Astrocyte (in vitro differentiated cells and primary cell): ENCODE results near the gene C1orf105. TPM values are rescaled to one million over a fixed set of nuclear protein-coding genes. Genes with fewer than 3 reads are reported as not detected.

ENCODE experiments used
- DNase-seq: peaks from one replicate; pipeline ENCODE4 v3.0.0-alpha.2; 2010; ENCODE audit warnings: low read depth
- FAIRE-seq: peaks from 2 replicates; lab custom pipeline; 2011; peaks lifted over from hg19 to GRCh38; lab: Jason Lieb, UNC
- H2AFZ ChIP-seq: 2 replicates; pipeline ENCODE4 v1.6.0; 2012; ENCODE audit warnings: low read depth, low read length, inconsistent platforms
- H3K27ac ChIP-seq: 2 replicates; pipeline ENCODE4 v1.5.1; 2011; ENCODE audit warnings: low read depth, low read length, inconsistent platforms
- H3K27me3 ChIP-seq: 2 replicates; pipeline ENCODE4 v1.6.0; 2011; ENCODE audit warnings: low read length, inconsistent platforms; ENCODE audit not compliant: insufficient read depth
- H3K36me3 ChIP-seq: 2 replicates; pipeline ENCODE4 v1.5.1; 2011; ENCODE audit warnings: low read length, inconsistent platforms; ENCODE audit not compliant: insufficient read depth
- H3K4me1 ChIP-seq: 2 replicates; pipeline ENCODE4 v1.5.1; 2011; ENCODE audit warnings: low read length, inconsistent platforms; ENCODE audit not compliant: insufficient read depth
- H3K4me2 ChIP-seq: 2 replicates; pipeline ENCODE4 v1.6.0; 2012; ENCODE audit warnings: low read length, inconsistent platforms
- H3K4me3 ChIP-seq: 2 replicates; pipeline ENCODE4 v1.5.1; 2011; ENCODE audit warnings: low read depth, mild to moderate bottlenecking, low read length, inconsistent platforms; ENCODE audit not compliant: insufficient read depth
- H3K79me2 ChIP-seq: 2 replicates; pipeline ENCODE4 v1.6.0; 2012; ENCODE audit warnings: mild to moderate bottlenecking, low read length, inconsistent platforms; ENCODE audit not compliant: insufficient read depth
- H3K9ac ChIP-seq: 2 replicates; pipeline ENCODE4 v1.6.0; 2012; ENCODE audit warnings: mild to moderate bottlenecking, low read length, inconsistent platforms
- H3K9me3 ChIP-seq: 2 replicates; pipeline ENCODE4 v1.5.1; 2012; ENCODE audit warnings: low read depth, mild to moderate bottlenecking, low read length, inconsistent platforms; ENCODE audit not compliant: insufficient read depth
- H4K20me1 ChIP-seq: 2 replicates; pipeline ENCODE4 v1.6.0; 2012; ENCODE audit warnings: low read length, inconsistent platforms; ENCODE audit not compliant: insufficient read depth
- H3K27ac Mint-ChIP-seq: one replicate; pipeline ENCODE4 v1.8.0; 2021; ENCODE audit warnings: mild to moderate bottlenecking, mixed read lengths; ENCODE audit not compliant: unreplicated experiment
- H3K27me3 Mint-ChIP-seq: one replicate; pipeline ENCODE4 v1.8.0; 2021; ENCODE audit warnings: low read depth, mixed read lengths; ENCODE audit not compliant: unreplicated experiment
- H3K36me3 Mint-ChIP-seq: one replicate; pipeline ENCODE4 v1.8.0; 2021; ENCODE audit warnings: low read depth, mixed read lengths; ENCODE audit not compliant: unreplicated experiment
- H3K4me1 Mint-ChIP-seq: one replicate; pipeline ENCODE4 v1.8.0; 2021; ENCODE audit warnings: low read depth, mixed read lengths; ENCODE audit not compliant: unreplicated experiment
- H3K4me3 Mint-ChIP-seq: one replicate; pipeline ENCODE4 v1.8.0; 2021; ENCODE audit warnings: mild to moderate bottlenecking, moderate library complexity, mixed read lengths; ENCODE audit not compliant: unreplicated experiment
- H3K9me3 Mint-ChIP-seq: one replicate; pipeline ENCODE4 v1.8.0; 2021; ENCODE audit warnings: mild to moderate bottlenecking, mixed read lengths; ENCODE audit not compliant: unreplicated experiment
- CTCF ChIP-seq: IDR thresholded peaks from 2 replicates; pipeline ENCODE4 v1.5.1; 2011; ENCODE audit warnings: low read depth, mild to moderate bottlenecking, inconsistent platforms, low read length, moderate library complexity; ENCODE audit not compliant: insufficient read depth
- EZH2 ChIP-seq: IDR thresholded peaks from 2 replicates; pipeline ENCODE4 v1.6.1; 2012; ENCODE audit warnings: mild to moderate bottlenecking, low read length, inconsistent platforms; ENCODE audit not compliant: insufficient read depth
- total RNA-seq: library from RNA; stranded (reverse); gene quantifications from 2 replicates; pipeline ENCODE4 v1.2.1, GENCODE V29; 2021

The C1orf105 gene
- total RNA-seq, 1 donor from 2014 or later, result not detected

DNA sequence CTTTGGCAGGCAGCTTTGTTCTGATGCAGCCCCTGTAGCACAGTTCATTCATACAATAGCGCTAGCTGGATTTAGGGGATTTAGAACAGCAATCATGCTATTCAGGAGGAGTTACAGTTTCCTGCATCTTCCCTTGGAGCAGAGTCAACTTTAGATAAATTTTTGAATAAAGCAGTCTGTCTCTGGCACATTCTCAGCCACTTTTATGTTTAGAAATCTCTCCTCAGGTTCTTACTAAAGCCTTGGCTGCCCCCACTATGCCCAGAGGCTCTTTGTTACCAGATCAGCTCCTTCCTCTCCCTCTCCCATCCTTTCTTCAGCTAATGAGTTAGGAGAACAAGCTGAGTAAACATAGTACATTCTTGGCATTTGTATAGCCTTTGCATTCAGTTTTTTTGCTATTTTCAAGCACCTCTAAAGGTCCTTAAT, 40.4 kb downstream of the C1orf105 start:
- peaks cover 11% of the 10 kb centered on the region for H3K4me1 Mint-ChIP-seq
- Histone ChIP-seq H3K27me3 (no peaks in the 10 kb centered on the region), H3K36me3 (no peaks in the 10 kb centered on the region), H3K4me1 (no peaks in the 10 kb centered on the region), H3K4me2 (no peak overlapping the region), H3K9me3 (no peaks in the 10 kb centered on the region), H3K27ac (no peak overlapping the region), H2AFZ (no peak overlapping the region), H4K20me1 (no peaks in the 10 kb centered on the region), H3K4me3 (no peak overlapping the region), H3K79me2 (no peaks in the 10 kb centered on the region), H3K9ac (no peak overlapping the region)
- peaks cover 14% of the 10 kb centered on the region for H3K27me3 Mint-ChIP-seq
- FAIRE-seq (no peak), DNase-seq (no peak)
- peaks cover 2% of the 10 kb centered on the region for H3K9me3 Mint-ChIP-seq
- no peak overlapping the region for H3K4me3 Mint-ChIP-seq
- no peak overlapping the region for H3K27ac Mint-ChIP-seq
- no peak for TF ChIP-seq CTCF
- no peak for TF ChIP-seq EZH2
- H3K36me3 Mint-ChIP-seq, result no peaks in the 10 kb centered on the region

DNA sequence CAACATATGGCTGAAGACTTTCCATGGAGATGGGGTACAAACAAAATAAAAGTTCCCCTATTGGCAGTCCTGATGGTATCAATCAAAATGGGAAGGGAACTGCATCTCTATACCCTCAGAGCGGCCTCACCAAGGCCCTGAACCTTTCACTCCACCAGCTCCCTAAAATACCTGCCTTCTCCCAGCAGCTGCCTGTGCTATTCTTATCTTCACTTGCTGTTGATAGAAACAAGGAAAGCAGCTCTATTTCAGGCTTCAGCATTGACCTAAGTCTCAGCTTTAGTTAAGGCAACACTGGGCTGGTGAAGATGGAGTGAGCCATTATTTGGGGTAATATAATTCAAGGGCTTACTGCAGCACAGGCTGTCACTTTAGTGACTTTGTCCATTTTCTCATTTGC, 45.1 kb downstream of the C1orf105 start:
- Mint-ChIP-seq H3K4me1 (peaks cover 36% of the 10 kb centered on the region), H3K4me3 (no peak overlapping the region), H3K27ac (no peak overlapping the region), H3K9me3 (peaks cover 2% of the 10 kb centered on the region), H3K27me3 (no peaks in the 10 kb centered on the region), H3K36me3 (no peaks in the 10 kb centered on the region)
- Histone ChIP-seq H3K36me3 (no peaks in the 10 kb centered on the region), H3K27me3 (no peaks in the 10 kb centered on the region), H3K9me3 (no peaks in the 10 kb centered on the region), H2AFZ (no peak overlapping the region), H3K27ac (no peak overlapping the region), H3K4me1 (no peaks in the 10 kb centered on the region), H3K79me2 (no peaks in the 10 kb centered on the region), H3K9ac (no peak overlapping the region), H4K20me1 (no peaks in the 10 kb centered on the region), H3K4me3 (no peak overlapping the region), H3K4me2 (no peak overlapping the region)
- TF ChIP-seq CTCF, result no peak
- TF ChIP-seq EZH2, result no peak
- DNase-seq (no peak), FAIRE-seq (no peak)

GRCh38 chr1:172466795-172467407, 46.4 kb downstream of the C1orf105 start:
- H3K27ac Mint-ChIP-seq, result no peak overlapping the region
- no peak overlapping the region for H3K4me2 ChIP-seq
- H3K27me3 ChIP-seq, result no peaks in the 10 kb centered on the region
- TF ChIP-seq CTCF (no peak), EZH2 (no peak)
- H3K27ac ChIP-seq, result no peak overlapping the region
- FAIRE-seq, result no peak
- H4K20me1 ChIP-seq, result no peaks in the 10 kb centered on the region
- H3K36me3 ChIP-seq, result no peaks in the 10 kb centered on the region
- H3K4me3 ChIP-seq, result no peak overlapping the region
- peaks cover 29% of the 10 kb centered on the region for H3K4me1 Mint-ChIP-seq
- no peaks in the 10 kb centered on the region for H3K27me3 Mint-ChIP-seq
- H3K4me3 Mint-ChIP-seq, result no peak overlapping the region
- DNase-seq, result no peak
- H3K9ac ChIP-seq, result no peak overlapping the region
- H2AFZ ChIP-seq, result no peak overlapping the region
- no peaks in the 10 kb centered on the region for H3K36me3 Mint-ChIP-seq
- no peaks in the 10 kb centered on the region for H3K4me1 ChIP-seq
- no peaks in the 10 kb centered on the region for H3K9me3 ChIP-seq
- H3K9me3 Mint-ChIP-seq, result peaks cover 2% of the 10 kb centered on the region
- no peaks in the 10 kb centered on the region for H3K79me2 ChIP-seq
